GM19438 (cell line): ENCODE data around the gene LRRC51.

Experiments
- ATAC-seq: cut with Tn5 transposase; IDR thresholded peaks from one replicate; pipeline ENCODE4 v1.9.1; 2021; ENCODE audit warnings: low read depth; ENCODE audit not compliant: unreplicated experiment

LRRC51 gene

DNA sequence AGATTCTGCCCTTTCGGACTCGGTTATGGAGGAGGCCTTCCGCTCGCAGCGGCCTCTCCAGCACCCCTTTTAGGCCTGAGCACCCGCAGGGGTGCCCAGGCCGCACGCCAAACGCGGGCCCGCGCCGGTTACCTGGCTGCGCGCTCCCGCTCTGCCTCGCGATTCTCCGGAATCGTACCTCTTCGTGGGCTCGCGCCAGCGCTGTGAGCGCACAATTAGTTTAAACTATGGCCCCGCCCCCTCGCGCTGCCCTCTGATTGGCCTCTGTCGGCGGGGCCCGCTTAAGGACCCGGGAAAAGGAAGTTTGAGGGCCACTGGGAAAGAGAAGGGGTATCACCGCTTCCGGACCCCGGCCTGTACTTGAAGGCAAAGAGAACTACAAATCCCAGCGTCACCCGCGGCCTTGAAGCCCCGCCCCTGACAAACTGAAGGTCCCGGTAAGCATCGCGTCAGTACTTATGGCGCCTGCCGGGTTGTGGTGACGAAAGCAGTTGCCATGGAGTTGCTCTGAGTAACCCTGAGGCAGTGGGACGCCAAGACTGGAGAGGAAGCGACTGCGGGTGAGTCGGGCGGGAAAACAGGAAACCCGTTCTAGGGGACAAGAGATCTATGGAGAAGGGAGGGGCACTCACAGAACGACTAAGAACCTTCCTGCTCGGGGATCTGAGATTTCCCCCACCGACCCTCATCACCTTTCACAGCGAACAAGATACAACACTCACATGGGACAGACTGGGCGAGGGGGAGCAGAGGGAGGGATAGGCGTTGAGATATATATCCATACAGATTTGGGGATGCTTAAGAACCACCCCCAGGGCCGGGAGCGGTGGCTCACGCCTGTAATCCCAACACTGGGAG is at the start of gene LRRC51, which contains the start of gene NUMA1:
Gene LRRC51, plus strand, starts transcription at position 525 of the 858 bp plus-strand sequence. CDS start 8,234 bp downstream, outside the sequence.
Gene NUMA1, minus strand, starts transcription at position 217 of the 858 bp plus-strand sequence. CDS start 44,599 bp downstream, outside the sequence.
- peak; percentile 92 for ATAC-seq

- no peak for ATAC-seq
Observed at GRCh38 chr11:72036687-72037086, 44.0 kb upstream of the LRRC51 start.

DNA sequence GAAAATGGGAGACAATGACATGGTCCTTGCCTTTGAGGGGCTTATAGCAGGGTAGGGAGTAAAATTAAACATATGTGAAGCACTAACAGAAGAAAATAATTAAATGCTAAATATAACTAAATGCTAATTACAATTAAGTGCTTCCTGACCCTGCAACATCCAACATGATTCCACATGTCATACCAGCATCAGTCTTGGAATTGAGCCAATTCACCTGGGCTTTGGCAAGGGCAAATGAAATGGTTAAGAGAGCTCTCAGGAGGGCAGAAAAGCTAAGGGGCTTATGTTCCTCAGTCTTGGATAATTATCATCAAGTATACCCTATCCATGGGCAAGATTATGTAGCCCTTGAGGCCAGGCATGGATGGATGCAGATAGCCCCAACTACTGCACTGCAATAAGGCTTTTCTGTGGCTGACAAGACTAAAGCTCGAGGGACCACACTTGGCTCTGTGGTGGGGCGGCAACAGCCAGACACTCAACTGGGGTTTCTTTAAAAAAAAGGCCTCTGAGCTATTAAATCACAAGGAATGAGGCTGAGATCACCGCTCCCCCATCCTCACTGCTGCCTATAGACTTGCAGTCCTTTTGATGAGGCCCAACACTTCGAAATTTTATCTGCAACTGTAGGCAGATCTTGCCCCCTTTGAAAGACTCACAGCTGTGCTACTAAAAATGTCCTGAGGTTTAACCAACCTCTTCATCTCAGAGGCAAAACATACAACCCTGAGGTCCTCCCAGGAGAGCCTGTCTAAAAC is 42.9 kb upstream of the LRRC51 start:
- ATAC-seq, result no peak

DNA sequence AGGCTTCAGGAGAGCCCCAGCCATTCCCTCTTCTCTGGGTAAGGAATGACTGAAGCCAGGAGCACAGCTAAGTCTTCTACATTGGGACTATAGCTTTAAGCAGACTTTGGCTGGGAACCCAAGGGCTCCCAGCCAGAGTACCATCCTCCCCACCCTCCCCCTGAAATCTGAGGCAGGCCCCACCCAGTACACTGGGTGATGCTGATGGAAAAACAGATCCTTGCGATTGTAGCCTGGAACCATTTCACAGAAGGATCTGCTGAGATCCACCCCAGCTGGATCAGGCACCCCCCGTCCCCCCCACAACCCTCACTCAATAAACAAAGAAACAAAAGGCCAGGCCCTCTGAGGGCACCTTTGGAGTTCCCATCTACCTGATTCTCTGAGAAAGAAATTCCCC is 42.2 kb upstream of the LRRC51 start:
- no peak for ATAC-seq

GRCh38 chr11:72039031-72039855 is 41.4 kb upstream of the LRRC51 start:
- ATAC-seq, result no peak

DNA sequence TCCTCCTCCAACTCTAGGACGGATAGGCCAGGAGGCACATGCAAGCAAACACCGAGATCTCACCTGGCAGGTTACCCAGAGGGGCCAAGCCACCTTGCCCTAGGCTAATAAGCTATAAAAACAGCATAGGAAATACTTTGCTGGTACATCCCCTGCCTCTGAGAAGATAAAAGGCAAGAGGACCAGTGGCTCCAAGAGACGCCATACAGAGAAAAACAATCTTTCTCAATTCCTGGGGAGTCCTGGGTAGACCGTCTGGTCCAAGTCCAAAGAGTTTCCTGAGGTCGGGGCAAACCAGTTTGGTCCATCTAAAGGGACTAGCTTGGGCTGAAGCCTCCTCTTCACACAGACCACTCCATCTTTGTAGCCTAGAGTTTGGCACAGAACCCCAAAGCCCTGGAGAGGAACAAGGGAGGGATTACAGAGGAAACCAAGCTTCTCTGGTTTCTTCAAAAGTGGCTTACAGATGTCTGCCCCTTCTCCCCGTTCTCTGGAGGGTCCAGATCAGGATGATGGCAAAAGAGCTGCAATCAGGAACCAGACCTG is 40.7 kb upstream of the LRRC51 start:
- no peak for ATAC-seq

DNA sequence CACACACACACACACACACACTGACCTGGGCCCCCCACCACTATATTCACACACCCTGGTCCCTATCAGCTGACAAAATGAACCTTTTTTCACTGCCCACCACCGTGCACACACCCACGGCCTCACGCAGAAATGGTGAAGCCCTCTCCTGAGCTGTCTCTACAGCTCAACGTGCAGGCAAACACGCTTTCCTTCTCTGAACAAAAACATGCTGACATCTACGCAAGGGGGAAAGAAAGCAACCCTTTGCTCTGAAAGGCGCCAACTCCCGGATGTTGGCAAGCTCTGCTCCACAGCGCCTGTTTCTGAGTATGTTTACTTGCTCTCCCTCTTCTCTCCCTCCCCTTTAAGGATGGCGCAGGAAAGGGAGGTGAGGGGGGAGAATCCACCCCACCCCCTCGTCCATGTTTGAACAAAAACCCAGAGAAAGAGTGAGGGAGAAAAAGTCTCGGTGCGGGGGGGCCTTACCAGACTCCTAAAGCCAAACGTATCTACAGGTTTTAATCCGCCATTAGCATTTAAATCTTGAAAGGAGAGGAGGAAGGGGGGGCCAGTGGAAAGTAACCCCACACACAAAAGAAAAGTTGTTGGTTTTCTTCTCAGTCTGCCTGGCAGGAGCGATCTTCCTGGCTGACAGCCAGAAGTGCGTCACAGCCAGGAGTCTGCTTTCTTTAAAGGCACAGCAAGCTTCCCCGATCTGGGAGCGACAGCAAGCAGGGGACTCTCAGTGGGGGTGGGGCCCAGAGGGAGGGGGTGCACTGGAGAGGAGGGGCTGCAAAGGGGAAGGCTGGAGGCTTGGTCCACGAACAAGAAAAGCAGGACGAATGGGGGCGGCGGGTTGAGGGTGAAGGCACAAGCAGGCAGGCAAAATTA is 39.9 kb upstream of the LRRC51 start:
- peak; percentile 55 for ATAC-seq

DNA sequence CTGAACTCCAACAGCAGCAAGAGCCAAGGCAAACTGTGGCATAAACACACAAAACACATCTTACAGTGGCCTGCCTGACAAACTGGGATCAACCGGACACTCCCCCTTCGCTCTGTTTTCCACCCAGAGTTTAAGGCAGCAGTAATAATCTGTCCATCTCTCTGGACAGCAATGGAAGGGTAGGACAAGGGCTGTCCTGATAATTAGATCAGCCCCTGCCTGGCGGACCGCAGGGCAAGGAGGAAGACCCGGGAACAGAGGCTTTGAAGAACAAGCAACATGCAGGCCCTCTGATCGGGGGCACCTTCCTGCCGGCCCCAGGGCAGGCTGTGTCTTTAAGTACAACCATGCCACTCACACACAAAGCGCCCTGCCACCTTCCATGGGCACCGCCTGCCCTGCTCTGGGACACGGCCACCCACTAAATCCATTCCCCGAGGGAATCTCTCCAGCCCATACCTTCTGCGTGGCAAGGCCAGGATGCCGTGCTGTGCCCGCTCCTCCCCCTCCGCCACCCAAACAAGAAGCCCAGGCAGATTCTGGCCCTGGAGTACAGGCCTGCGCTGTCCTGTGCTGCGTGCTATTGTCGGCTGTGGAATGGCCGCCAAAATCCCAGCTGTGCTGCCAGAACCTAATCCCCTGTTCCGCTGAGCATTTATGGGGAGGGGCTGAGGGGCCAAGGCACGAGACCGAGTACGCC is 39.1 kb upstream of the LRRC51 start:
- ATAC-seq, result peak; percentile 44

GRCh38 chr11:72042064-72042745 is 38.4 kb upstream of the LRRC51 start:
- ATAC-seq, result peak; percentile 16

DNA sequence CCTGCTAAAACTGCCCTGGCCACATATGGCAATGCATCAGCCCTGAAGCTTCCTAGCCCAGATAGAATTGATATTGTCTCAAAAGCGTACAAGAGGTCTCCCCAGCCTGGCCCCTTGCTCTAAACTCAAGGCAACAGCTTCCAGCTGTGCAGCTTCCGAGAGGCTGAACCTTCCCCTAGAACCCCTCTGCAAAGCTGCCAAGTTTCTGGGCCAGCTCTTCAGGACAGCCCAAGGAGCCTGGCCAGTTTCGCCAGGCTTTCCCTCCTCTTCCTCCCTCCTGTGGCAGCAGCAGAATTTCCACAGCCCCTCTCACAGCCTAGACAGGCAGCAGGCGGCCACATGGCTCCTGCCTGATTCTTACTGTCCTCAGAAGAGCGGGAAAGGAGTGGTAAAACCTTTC is 34.8 kb upstream of the LRRC51 start:
- no peak for ATAC-seq

- ATAC-seq, result no peak
Observed at GRCh38 chr11:72048766-72049460, 31.7 kb upstream of the LRRC51 start.

GRCh38 chr11:72058416-72059034 is 22.1 kb upstream of the LRRC51 start:
- ATAC-seq, result no peak

DNA sequence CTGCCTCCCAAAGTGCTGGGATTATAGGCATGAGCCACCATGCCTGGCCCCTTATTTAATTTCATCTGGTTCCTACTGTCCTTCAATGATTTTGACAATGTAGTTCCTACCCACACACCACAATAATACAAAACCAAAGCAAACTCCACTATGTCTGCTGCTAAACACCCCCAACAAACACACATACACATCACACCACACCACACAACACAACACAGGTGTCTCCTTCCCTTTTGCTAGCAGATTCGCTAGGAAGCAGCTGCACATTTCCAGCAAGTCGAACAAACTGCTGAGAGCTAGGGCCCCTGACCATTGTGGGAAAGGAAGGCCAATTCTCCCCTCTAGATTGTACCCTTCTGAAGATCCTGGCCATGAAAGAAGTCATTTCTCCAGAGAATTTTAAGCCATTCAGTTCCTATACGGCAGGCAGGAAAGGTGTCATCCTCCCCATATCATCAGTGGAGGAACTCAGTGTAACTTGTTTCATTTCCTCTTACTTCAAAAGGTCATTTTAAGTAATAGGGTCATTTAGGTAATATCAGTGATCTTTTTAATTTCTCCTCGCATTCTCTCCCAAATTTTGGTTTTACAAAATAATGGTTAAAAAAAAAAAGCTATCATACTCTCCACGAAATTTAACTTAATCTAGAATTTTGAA is 18.8 kb upstream of the LRRC51 start:
- no peak for ATAC-seq

- no peak for ATAC-seq
Observed at GRCh38 chr11:72066855-72067254, 13.8 kb upstream of the LRRC51 start.

- ATAC-seq, result no peak
Observed at GRCh38 chr11:72067266-72067665, 13.4 kb upstream of the LRRC51 start.

- no peak for ATAC-seq
Observed at GRCh38 chr11:72067676-72068075, 13.0 kb upstream of the LRRC51 start.

- ATAC-seq, result no peak
Observed at GRCh38 chr11:72069200-72069599, 11.4 kb upstream of the LRRC51 start.
